HCT116 (cell line): Measurements from ENCODE around the gene LRIF1. TPM values are rescaled to one million over a fixed set of nuclear protein-coding genes. Genes with fewer than 3 reads are reported as not detected.
"Not testable (repeated sequence)": the region's sequence is repeated elsewhere in the genome, so short reads cannot be mapped to it uniquely, and the experiment has no call there.

ENCODE experiments used
- ATAC-seq: fragments of 200-7000 bp; cut with Tn5 transposase; 2 replicates; pipeline ENCODE4 v1.9.1; 2020; ENCODE audit warnings: mild to moderate bottlenecking, moderate library complexity
- BruUV-seq: library from RNA; stranded (reverse); fragments of 400-500 nt; replicated peaks from 2 replicates; lab custom pipeline; 2021; lab: Mats Ljungman, UMichigan
- CTCF ChIA-PET: fragments of 300-600 bp; sonication (Branson Sonifier 250); formaldehyde crosslinking; loops from one replicate; lab custom pipeline; 2021; ENCODE audit warnings: antibody characterized with exemption; lab: Charles Lee
- POLR2A ChIA-PET: fragments of 300-600, 350-600 bp; sonication (Branson Sonifier 250); formaldehyde crosslinking; loops from one replicate; lab custom pipeline; 2021; ENCODE audit warnings: antibody characterized with exemption; lab: Charles Lee
- RAD21 ChIA-PET, 2 experiments: fragments of 300-600 bp; sonication (Branson Sonifier 250); formaldehyde crosslinking; loops; one replicate each; lab custom pipeline; 2023; ENCODE audit warnings: low total read pairs in 2 of 2; ENCODE audit not compliant: uncharacterized antibody in 2 of 2, unreplicated experiment in 2 of 2, low non-redundant PET in 1 of 2; lab: Charles Lee
- DNase-seq: peaks from one replicate; pipeline ENCODE4 v3.0.0-alpha.2; 2010; ENCODE audit warnings: low read depth, low spot score
- H2AFZ ChIP-seq: fragments of 200-600 bp; shearing (Covaris generic), sonication (generic); 2 replicates; pipeline ENCODE4 v1.6.1; 2017; ENCODE audit warnings: low read depth, mixed run types, mixed read lengths, antibody characterized with exemption, low read length; ENCODE audit not compliant: poor library complexity, severe bottlenecking
- H3K27ac ChIP-seq: 2 replicates; pipeline ENCODE4 v1.5.1; 2012; ENCODE audit warnings: low read depth, low read length
- H3K27me3 ChIP-seq: fragments of 200-600 bp; sonication (generic); 2 replicates; pipeline ENCODE4 v1.6.1; 2016; ENCODE audit warnings: mixed run types, low read length, mixed read lengths; ENCODE audit not compliant: insufficient read depth
- H3K36me3 ChIP-seq, 2 experiments: fragments of 200-500 bp in 1 of 2; fragments of 200-600 bp in 1 of 2; sonication (Bioruptor generic) in 1 of 2; sonication (generic) in 1 of 2; 2 replicates each; pipeline versions ENCODE4 v1.5.1 to v1.6.1; 2014 to 2016; ENCODE audit warnings: low read length in 2 of 2, inconsistent platforms in 1 of 2, mixed read lengths in 1 of 2, mixed run types in 1 of 2; ENCODE audit not compliant: insufficient read depth in 2 of 2, control insufficient read depth in 1 of 2
- H3K4me1 ChIP-seq, 2 experiments: fragments of 200-600 bp in 1 of 2; sonication (generic) in 1 of 2; 2 replicates each; pipeline versions ENCODE4 v1.5.1 to v1.6.1; 2012 to 2017; ENCODE audit warnings: low read length in 2 of 2, inconsistent platforms in 1 of 2, mild to moderate bottlenecking in 1 of 2, mixed read lengths in 1 of 2, mixed run types in 1 of 2, moderate library complexity in 1 of 2; ENCODE audit not compliant: insufficient read depth in 2 of 2, control insufficient read depth in 1 of 2
- H3K4me2 ChIP-seq: fragments of 200-600 bp; sonication (generic); 2 replicates; pipeline ENCODE4 v1.6.1; 2017; ENCODE audit warnings: mixed run types, low read length, mixed read lengths
- H3K4me3 ChIP-seq, 2 experiments: fragments of 200-600 bp in 1 of 2; sonication (generic) in 1 of 2; replicated peaks in 1 of 2; 2 replicates each; pipeline ENCODE4 v1.5.1; 2011 to 2016; ENCODE audit warnings: low read length in 2 of 2, control low read depth in 1 of 2, low read depth in 1 of 2, mild to moderate bottlenecking in 1 of 2, mixed read lengths in 1 of 2, mixed run types in 1 of 2
- H3K79me2 ChIP-seq: fragments of 200-600 bp; sonication (generic); 2 replicates; pipeline ENCODE4 v1.6.1; 2017; ENCODE audit warnings: mild to moderate bottlenecking, mixed run types, low read length, moderate library complexity, mixed read lengths; ENCODE audit not compliant: insufficient read depth
- H3K9ac ChIP-seq: fragments of 200-600 bp; sonication (generic); 2 replicates; pipeline ENCODE4 v1.6.1; 2016; ENCODE audit warnings: low read length, mixed read lengths
- H3K9me2 ChIP-seq: fragments of 200-600 bp; sonication (generic), shearing (Covaris generic); 2 replicates; pipeline ENCODE4 v1.6.1; 2017; ENCODE audit warnings: mixed run types, mild to moderate bottlenecking, moderate library complexity; ENCODE audit not compliant: insufficient read depth
- H3K9me3 ChIP-seq, 2 experiments: fragments of 200-500 bp in 1 of 2; fragments of 200-600 bp in 1 of 2; sonication (Bioruptor generic) in 1 of 2; sonication (generic) in 1 of 2; 2 replicates each; pipeline ENCODE4 v1.6.1; 2014 to 2017; ENCODE audit warnings: low read length in 2 of 2, mixed read lengths in 2 of 2, inconsistent platforms in 1 of 2, low read depth in 1 of 2, mild to moderate bottlenecking in 1 of 2, mixed run types in 1 of 2, moderate library complexity in 1 of 2; ENCODE audit not compliant: control insufficient read depth in 1 of 2, insufficient read depth in 1 of 2
- H4K20me1 ChIP-seq: fragments of 200-600 bp; sonication (generic), shearing (Covaris generic); 2 replicates; pipeline ENCODE4 v1.6.1; 2017; ENCODE audit warnings: mixed run types, mild to moderate bottlenecking, moderate library complexity; ENCODE audit not compliant: insufficient read depth
- CTCF ChIP-seq, 3 experiments: fragments of 200-600 bp in 1 of 3; sonication (generic) in 1 of 3; IDR thresholded peaks in 2 of 3; conservative IDR thresholded peaks in 1 of 3; 2 replicates each; pipeline ENCODE4 v1.5.1; 2012 to 2017; ENCODE audit warnings: low read depth in 2 of 3, low read length in 2 of 3, antibody characterized with exemption in 1 of 3, borderline replicate concordance in 1 of 3, control low read depth in 1 of 3, mild to moderate bottlenecking in 1 of 3, mixed read lengths in 1 of 3, mixed run types in 1 of 3, moderate library complexity in 1 of 3; ENCODE audit not compliant: insufficient read depth in 1 of 3
- RAD21 ChIP-seq: IDR thresholded peaks from 2 replicates; pipeline ENCODE4 v1.6.1; 2012; ENCODE audit warnings: low read depth, mild to moderate bottlenecking
- intact Hi-C: fragments of 100-400 bp; cut with micrococcal nuclease; formaldehyde crosslinking; loops from 2 replicates; pipeline ENCODE4 v1.10.0; 2022
- total RNA-seq: library from RNA; stranded (reverse); gene quantifications from one replicate; pipeline ENCODE4 v1.2.1, GENCODE V29; 2021; ENCODE audit not compliant: unreplicated experiment

The LRIF1 gene
- total RNA-seq, 1 experiment from 2014 or later: 21.8 TPM

- CTCF ChIA-PET: interaction anchor here (0.5 to 2.0 kb wide), 19 partner anchors 10 to 373 kb away, joined by 3 to 11 read pairs (median 3); no protein-coding TSS in a partner anchor
Observed at GRCh38 chr1:110992329-110992728, 28.6 kb upstream of the LRIF1 start.

GRCh38 chr1:110991295-110991694 lies 27.6 kb upstream of the LRIF1 start:
- H3K79me2 ChIP-seq, H3K27ac ChIP-seq, H3K9me2 ChIP-seq, POLR2A ChIA-PET, H3K9ac ChIP-seq, DNase-seq, H3K4me2 ChIP-seq, H3K4me3 ChIP-seq, H2AFZ ChIP-seq, BruUV-seq, H3K9me3 ChIP-seq, RAD21 ChIA-PET, ATAC-seq, H4K20me1 ChIP-seq, H3K36me3 ChIP-seq, H3K4me1 ChIP-seq: not testable (repeated sequence)
- intact Hi-C loops: loop anchor here (5.0 kb wide), 2 partner anchors 56 to 359 kb away; no protein-coding TSS in a partner anchor
- CTCF ChIA-PET: interaction anchor here (1.3 to 2.0 kb wide), 2 partner anchors 27 to 208 kb away, joined by 4 read pairs; no protein-coding TSS in a partner anchor
- peaks cover 23% of the 10 kb centered on the region for H3K27me3 ChIP-seq
- TF ChIP-seq CTCF (IDR thresholded peaks at IDR 0.05 in 2 of 3, conservative IDR thresholded peaks at IDR 0.05 in 1 of 3; ENCODE audit: borderline replicate concordance in 1 of 3, insufficient read depth in 1 of 3, low read depth in 2 of 3, low read length in 2 of 3): peak in 1 of 3 experiments; percentile 17; a peak in 1 of 6 replicates

More at GRCh38 chr1:110992329-110992728, 28.6 kb upstream of the LRIF1 start:
- H3K36me3 ChIP-seq, H3K9me2 ChIP-seq, H4K20me1 ChIP-seq, H3K4me3 ChIP-seq, H3K27ac ChIP-seq, BruUV-seq, H3K9ac ChIP-seq, H3K4me1 ChIP-seq, H3K79me2 ChIP-seq, RAD21 ChIA-PET, H2AFZ ChIP-seq, H3K4me2 ChIP-seq, H3K9me3 ChIP-seq: not testable (repeated sequence)
- peak; percentile 25 to 46 (median 32); a peak in 4 of 6 replicates for TF ChIP-seq CTCF (IDR thresholded peaks at IDR 0.05 in 2 of 3, conservative IDR thresholded peaks at IDR 0.05 in 1 of 3; ENCODE audit: borderline replicate concordance in 1 of 3, insufficient read depth in 1 of 3, low read depth in 2 of 3, low read length in 2 of 3)
- TF ChIP-seq RAD21: peak; percentile 55
- peak; percentile 71 for ATAC-seq
- intact Hi-C loops: loop anchor here (2.0 to 5.0 kb wide), 4 partner anchors 55 to 468 kb away; no protein-coding TSS in a partner anchor
- POLR2A ChIA-PET: interaction anchor here (0.6 kb wide), 1 partner anchor 213 kb away, joined by 3 read pairs; no protein-coding TSS in a partner anchor
- H3K27me3 ChIP-seq: peaks cover 32% of the 10 kb centered on the region
- DNase-seq: peak; percentile 22
